OCI-LY7 (cell line): Measurements from ENCODE around the gene JAM3. TPM values are rescaled to one million over a fixed set of nuclear protein-coding genes. Genes with fewer than 3 reads are reported as not detected.

Experiments used
- BruUV-seq: library from RNA; stranded (reverse); fragments of 400-500 nt; replicated peaks from 2 replicates; lab custom pipeline; 2021; lab: Mats Ljungman, UMichigan
- CTCF ChIA-PET: fragments of 300-600 bp; sonication (Branson Sonifier 250); formaldehyde crosslinking; loops from one replicate; lab custom pipeline; 2022; ENCODE audit warnings: antibody characterized with exemption; ENCODE audit not compliant: unreplicated experiment; lab: Charles Lee
- POLR2A ChIA-PET: fragments of 300-600 bp; sonication (Branson Sonifier 250); formaldehyde crosslinking; loops from one replicate; lab custom pipeline; 2022; ENCODE audit warnings: antibody characterized with exemption; lab: Charles Lee
- DNase-seq: peaks from one replicate; pipeline ENCODE4 v3.0.0-alpha.2; 2015; ENCODE audit warnings: low spot score
- H2AFZ ChIP-seq: fragments of 200-600 bp; sonication (generic), shearing (Covaris generic); 2 replicates; pipeline ENCODE4 v1.6.1; 2014; ENCODE audit warnings: mild to moderate bottlenecking, antibody characterized with exemption, low read length, moderate library complexity
- H3K27ac ChIP-seq: fragments of 200-600 bp; sonication (generic); 2 replicates; pipeline ENCODE4 v1.5.1; 2014; ENCODE audit warnings: mixed run types, low read depth, mild to moderate bottlenecking, moderate library complexity, low read length, inconsistent platforms; ENCODE audit not compliant: poor library complexity, severe bottlenecking
- H3K36me3 ChIP-seq: fragments of 200-600 bp; sonication (generic); 2 replicates; pipeline ENCODE4 v1.6.1; 2014; ENCODE audit warnings: mild to moderate bottlenecking, antibody characterized with exemption, low read length, moderate library complexity, mixed read lengths; ENCODE audit not compliant: insufficient read depth
- H3K4me1 ChIP-seq: fragments of 200-600 bp; sonication (generic); 2 replicates; pipeline ENCODE4 v1.5.1; 2014; ENCODE audit warnings: mild to moderate bottlenecking, low read length; ENCODE audit not compliant: insufficient read depth, poor library complexity, severe bottlenecking
- H3K4me2 ChIP-seq: fragments of 200-600 bp; sonication (generic); 2 replicates; pipeline ENCODE4 v1.6.1; 2014; ENCODE audit warnings: mild to moderate bottlenecking, low read length
- H3K4me3 ChIP-seq: fragments of 200-600 bp; sonication (generic); 2 replicates; pipeline ENCODE4 v1.5.1; 2014; ENCODE audit warnings: mild to moderate bottlenecking, low read depth, low read length; ENCODE audit not compliant: poor library complexity, severe bottlenecking
- H3K79me2 ChIP-seq: fragments of 200-600 bp; sonication (generic); 2 replicates; pipeline ENCODE4 v1.6.1; 2016; ENCODE audit warnings: low read depth, mild to moderate bottlenecking, low read length, moderate library complexity, mixed read lengths; ENCODE audit not compliant: insufficient read depth
- H3K9me2 ChIP-seq: fragments of 200-600 bp; sonication (generic); 2 replicates; pipeline ENCODE4 v1.6.1; 2016; ENCODE audit warnings: mild to moderate bottlenecking, low read length, mixed read lengths; ENCODE audit not compliant: insufficient read depth
- H3K9me3 ChIP-seq: fragments of 200-600 bp; sonication (generic); 2 replicates; pipeline ENCODE4 v1.6.1; 2014; ENCODE audit warnings: mild to moderate bottlenecking, mixed run types, low read length, mixed read lengths
- H4K20me1 ChIP-seq: fragments of 200-600 bp; sonication (generic); 2 replicates; pipeline ENCODE4 v1.6.1; 2014; ENCODE audit warnings: mild to moderate bottlenecking, antibody characterized with exemption, low read length, moderate library complexity, mixed read lengths; ENCODE audit not compliant: insufficient read depth
- EZH2phosphoT487 ChIP-seq: fragments of 200-600 bp; sonication (generic); IDR thresholded peaks from 2 replicates; pipeline ENCODE4 v1.6.1; 2018; ENCODE audit warnings: low read depth, borderline replicate concordance, mild to moderate bottlenecking, mixed run types, antibody characterized with exemption, low read length, moderate library complexity, mixed read lengths
- intact Hi-C: fragments of 100-400 bp; cut with micrococcal nuclease; formaldehyde crosslinking; loops from one replicate; pipeline ENCODE4 v1.10.0; 2022; ENCODE audit not compliant: unreplicated experiment
- total RNA-seq, 2 experiments: library from RNA; depleted of rRNA in 1 of 2; stranded (reverse); fragments of >200 nt in 1 of 2; shearing (Covaris generic) in 1 of 2; gene quantifications; 2 replicates each; pipeline ENCODE4 v1.2.3, GENCODE V29; 2014 to 2022
- TF ChIP-seq, protein P1 (sequence below): fragments of 200-600 bp; sonication (generic); conservative IDR thresholded peaks from 2 replicates; pipeline ENCODE4 v1.5.1; 2014; ENCODE audit warnings: mild to moderate bottlenecking, antibody characterized with exemption, low read length, moderate library complexity, mixed read lengths

The JAM3 gene
- total RNA-seq, 2 experiments from 2014 or later = not detected

DNA sequence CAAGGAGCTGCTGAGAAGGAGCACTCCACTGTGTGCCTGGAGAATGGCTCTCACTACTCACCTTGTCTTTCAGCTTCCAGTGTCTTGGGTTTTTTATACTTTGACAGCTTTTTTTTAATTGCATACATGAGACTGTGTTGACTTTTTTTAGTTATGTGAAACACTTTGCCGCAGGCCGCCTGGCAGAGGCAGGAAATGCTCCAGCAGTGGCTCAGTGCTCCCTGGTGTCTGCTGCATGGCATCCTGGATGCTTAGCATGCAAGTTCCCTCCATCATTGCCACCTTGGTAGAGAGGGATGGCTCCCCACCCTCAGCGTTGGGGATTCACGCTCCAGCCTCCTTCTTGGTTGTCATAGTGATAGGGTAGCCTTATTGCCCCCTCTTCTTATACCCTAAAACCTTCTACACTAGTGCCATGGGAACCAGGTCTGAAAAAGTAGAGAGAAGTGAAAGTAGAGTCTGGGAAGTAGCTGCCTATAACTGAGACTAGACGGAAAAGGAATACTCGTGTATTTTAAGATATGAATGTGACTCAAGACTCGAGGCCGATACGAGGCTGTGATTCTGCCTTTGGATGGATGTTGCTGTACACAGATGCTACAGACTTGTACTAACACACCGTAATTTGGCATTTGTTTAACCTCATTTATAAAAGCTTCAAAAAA is 82.3 kb downstream of the JAM3 start:
- DNase-seq = no peak
- no peak overlapping the region for H2AFZ ChIP-seq
- H3K4me1 ChIP-seq = no peaks in the 10 kb centered on the region
- intact Hi-C loops = no loop called here
- no peak overlapping the region for H3K4me3 ChIP-seq
- POLR2A ChIA-PET = no interaction called here
- TF ChIP-seq, protein P1, sequence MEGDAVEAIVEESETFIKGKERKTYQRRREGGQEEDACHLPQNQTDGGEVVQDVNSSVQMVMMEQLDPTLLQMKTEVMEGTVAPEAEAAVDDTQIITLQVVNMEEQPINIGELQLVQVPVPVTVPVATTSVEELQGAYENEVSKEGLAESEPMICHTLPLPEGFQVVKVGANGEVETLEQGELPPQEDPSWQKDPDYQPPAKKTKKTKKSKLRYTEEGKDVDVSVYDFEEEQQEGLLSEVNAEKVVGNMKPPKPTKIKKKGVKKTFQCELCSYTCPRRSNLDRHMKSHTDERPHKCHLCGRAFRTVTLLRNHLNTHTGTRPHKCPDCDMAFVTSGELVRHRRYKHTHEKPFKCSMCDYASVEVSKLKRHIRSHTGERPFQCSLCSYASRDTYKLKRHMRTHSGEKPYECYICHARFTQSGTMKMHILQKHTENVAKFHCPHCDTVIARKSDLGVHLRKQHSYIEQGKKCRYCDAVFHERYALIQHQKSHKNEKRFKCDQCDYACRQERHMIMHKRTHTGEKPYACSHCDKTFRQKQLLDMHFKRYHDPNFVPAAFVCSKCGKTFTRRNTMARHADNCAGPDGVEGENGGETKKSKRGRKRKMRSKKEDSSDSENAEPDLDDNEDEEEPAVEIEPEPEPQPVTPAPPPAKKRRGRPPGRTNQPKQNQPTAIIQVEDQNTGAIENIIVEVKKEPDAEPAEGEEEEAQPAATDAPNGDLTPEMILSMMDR = no peak
- no peak for TF ChIP-seq EZH2phosphoT487
- no peaks in the 10 kb centered on the region for H4K20me1 ChIP-seq
- CTCF ChIA-PET = no interaction called here
- peaks cover 79% of the 10 kb centered on the region for H3K36me3 ChIP-seq
- H3K9me3 ChIP-seq = no peaks in the 10 kb centered on the region
- H3K4me2 ChIP-seq = no peak overlapping the region
- no peaks in the 10 kb centered on the region for H3K79me2 ChIP-seq
- no peak overlapping the region for H3K27ac ChIP-seq
- no peaks in the 10 kb centered on the region for H3K9me2 ChIP-seq
- no TSS peak for BruUV-seq

DNA sequence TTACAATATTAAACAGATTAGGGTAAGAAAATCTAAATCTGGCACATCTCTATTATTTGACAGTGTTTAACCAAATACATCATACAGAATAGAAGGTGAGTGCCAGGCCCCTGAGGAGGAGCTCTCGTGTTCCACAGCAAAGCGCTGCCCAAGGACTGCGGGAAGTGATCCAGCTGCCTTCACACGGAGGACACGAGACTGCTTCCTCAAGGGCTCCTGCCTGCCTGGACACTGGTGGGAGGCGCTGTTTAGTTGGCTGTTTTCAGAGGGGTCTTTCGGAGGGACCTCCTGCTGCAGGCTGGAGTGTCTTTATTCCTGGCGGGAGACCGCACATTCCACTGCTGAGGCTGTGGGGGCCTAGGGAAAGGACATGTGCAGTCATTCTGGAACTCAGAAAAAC is 83.8 kb downstream of the JAM3 start:
- no peak for DNase-seq
- POLR2A ChIA-PET = interaction anchor here (0.9 to 1.0 kb wide), 2 partner anchors 9 to 28 kb away, joined by 3 to 4 read pairs; no protein-coding TSS in a partner anchor
- H3K79me2 ChIP-seq = no peaks in the 10 kb centered on the region
- no peak overlapping the region for H3K4me3 ChIP-seq
- no peaks in the 10 kb centered on the region for H4K20me1 ChIP-seq
- CTCF ChIA-PET = no interaction called here
- H3K27ac ChIP-seq = no peak overlapping the region
- intact Hi-C loops = no loop called here
- no peaks in the 10 kb centered on the region for H3K9me3 ChIP-seq
- TF ChIP-seq EZH2phosphoT487 = no peak
- TF ChIP-seq, protein P1 = no peak
- no peaks in the 10 kb centered on the region for H3K9me2 ChIP-seq
- H3K36me3 ChIP-seq = peaks cover 94% of the 10 kb centered on the region
- no peak overlapping the region for H2AFZ ChIP-seq
- no peaks in the 10 kb centered on the region for H3K4me1 ChIP-seq
- no TSS peak for BruUV-seq
- no peak overlapping the region for H3K4me2 ChIP-seq
